NCI-H2196 (cell line): ENCODE data around the gene TMEM171.

Experiments
- DNase-seq: peaks from one replicate; lab custom pipeline; 2025; ENCODE audit not compliant: unreplicated experiment; lab: John Stamatoyannopoulos, UW

The TMEM171 gene

GRCh38 chr5:73151766-73152410 lies 31.5 kb downstream of the TMEM171 start:
- DNase-seq = no peak

- DNase-seq = no peak
These were observed 32.3 kb downstream of the TMEM171 start for GRCh38 chr5:73152411-73153388.

GRCh38 chr5:73153513-73153912 lies 33.1 kb downstream of the TMEM171 start:
- DNase-seq = no peak

- no peak for DNase-seq
These were observed 34.0 kb downstream of the TMEM171 start for GRCh38 chr5:73154208-73155006.

- DNase-seq = no peak
These were observed 35.2 kb downstream of the TMEM171 start for GRCh38 chr5:73155271-73156222.

- DNase-seq = no peak
These were observed 37.3 kb downstream of the TMEM171 start for GRCh38 chr5:73157414-73158303.

GRCh38 chr5:73158313-73158712 lies 37.9 kb downstream of the TMEM171 start:
- no peak for DNase-seq

GRCh38 chr5:73160239-73160671 lies 39.9 kb downstream of the TMEM171 start:
- DNase-seq = no peak

- DNase-seq = no peak
These were observed 50.1 kb downstream of the TMEM171 start for GRCh38 chr5:73170522-73170921.

GRCh38 chr5:73171495-73171894 lies 51.1 kb downstream of the TMEM171 start:
- no peak for DNase-seq

GRCh38 chr5:73172951-73173350 lies 52.6 kb downstream of the TMEM171 start, which contains the start of gene TMEM174:
TSS of gene TMEM174 (plus strand) at chr5:73173193. CDS start at chr5:73173244, 51 bp downstream.
- DNase-seq = no peak

- DNase-seq = no peak
These were observed 53.9 kb downstream of the TMEM171 start for GRCh38 chr5:73174100-73174815.

GRCh38 chr5:73176250-73176649 lies 55.9 kb downstream of the TMEM171 start:
- no peak for DNase-seq

- no peak for DNase-seq
These were observed 57.9 kb downstream of the TMEM171 start for GRCh38 chr5:73178265-73178664.

GRCh38 chr5:73179730-73180129 lies 59.4 kb downstream of the TMEM171 start:
- DNase-seq = no peak

- no peak for DNase-seq
These were observed 60.2 kb downstream of the TMEM171 start for GRCh38 chr5:73180566-73180965.
